Endothelial cell of umbilical vein (primary cell): Measurements from ENCODE around the gene C22orf23. TPM values are rescaled to one million over a fixed set of nuclear protein-coding genes. Genes with fewer than 3 reads are reported as not detected.

ENCODE experiments used
- BruUV-seq: library from RNA; stranded (reverse); fragments of 400-500 nt; replicated peaks from 2 replicates; lab custom pipeline; 2021; lab: Mats Ljungman, UMichigan
- CTCF ChIA-PET: fragments of 300-600, 350-600 bp; sonication (Branson Sonifier 250); formaldehyde crosslinking; loops from one replicate; lab custom pipeline; 2021; ENCODE audit warnings: antibody characterized with exemption, inconsistent platforms; lab: Charles Lee
- POLR2A ChIA-PET: fragments of 300-600, 350-600 bp; sonication (Branson Sonifier 250); formaldehyde crosslinking; loops from one replicate; lab custom pipeline; 2021; ENCODE audit warnings: antibody characterized with exemption, inconsistent platforms; lab: Charles Lee
- DNase-seq: peaks from one replicate; pipeline ENCODE4 v3.0.0-alpha.2; 2011; ENCODE audit warnings: low read depth, low spot score
- FAIRE-seq: peaks from 2 replicates; lab custom pipeline; 2011; peaks lifted over from hg19 to GRCh38; lab: Jason Lieb, UNC
- H2AFZ ChIP-seq: 2 replicates; pipeline ENCODE4 v1.6.0; 2012; ENCODE audit warnings: low read depth, low read length, control low read depth, inconsistent platforms
- H3K27ac ChIP-seq: 2 replicates; pipeline ENCODE4 v1.5.1; 2011; ENCODE audit warnings: low read depth, mild to moderate bottlenecking, control low read depth, low read length, moderate library complexity; ENCODE audit not compliant: insufficient read depth
- H3K27me3 ChIP-seq, 2 experiments: 2 replicates each; pipeline versions ENCODE4 v1.6.0 to v1.6.1; 2011; ENCODE audit warnings: low read length in 2 of 2, mixed read lengths in 1 of 2; ENCODE audit not compliant: control insufficient read depth in 2 of 2, insufficient read depth in 2 of 2
- H3K36me3 ChIP-seq, 2 experiments: 2 replicates in 1 of 2; 3 replicates in 1 of 2; pipeline ENCODE4 v1.5.1; 2011; ENCODE audit warnings: low read length in 2 of 2, mild to moderate bottlenecking in 1 of 2, moderate library complexity in 1 of 2; ENCODE audit not compliant: control insufficient read depth in 2 of 2, insufficient read depth in 2 of 2; ENCODE audit errors: extremely low read depth in 1 of 2
- H3K4me1 ChIP-seq: 3 replicates; pipeline ENCODE4 v1.5.1; 2011; ENCODE audit warnings: mild to moderate bottlenecking, low read length; ENCODE audit not compliant: control insufficient read depth, insufficient read depth; ENCODE audit errors: extremely low read depth
- H3K4me2 ChIP-seq: 2 replicates; pipeline ENCODE4 v1.6.1; 2011; ENCODE audit warnings: low read length, control low read depth, mixed read lengths; ENCODE audit not compliant: insufficient read depth
- H3K4me3 ChIP-seq, 3 experiments: fragments of 200-600 bp in 1 of 3; sonication (generic), shearing (Covaris generic) in 1 of 3; replicated peaks in 1 of 3; 2 replicates each; pipeline ENCODE4 v1.5.1; 2011 to 2016; ENCODE audit warnings: control low read depth in 3 of 3, low read length in 3 of 3, mild to moderate bottlenecking in 2 of 3, inconsistent platforms in 1 of 3, low read depth in 1 of 3, moderate library complexity in 1 of 3; ENCODE audit not compliant: insufficient read depth in 1 of 3
- H3K79me2 ChIP-seq: 2 replicates; pipeline ENCODE4 v1.6.0; 2012; ENCODE audit warnings: low read length, inconsistent platforms; ENCODE audit not compliant: control insufficient read depth, insufficient read depth
- H3K9ac ChIP-seq: replicated peaks from 2 replicates; pipeline ENCODE3; 2011; ENCODE audit warnings: low read length, control low read depth; ENCODE audit not compliant: insufficient read depth; ENCODE audit errors: extremely low read depth
- H3K9me1 ChIP-seq: replicated peaks from 3 replicates; pipeline ENCODE4 v1.6.0; 2011; ENCODE audit warnings: mild to moderate bottlenecking, low read length; ENCODE audit not compliant: control insufficient read depth, insufficient read depth; ENCODE audit errors: extremely low read depth
- H3K9me3 ChIP-seq: replicated peaks from 2 replicates; pipeline ENCODE4 v1.5.1; 2012; ENCODE audit warnings: low read length, inconsistent platforms; ENCODE audit not compliant: control insufficient read depth, insufficient read depth
- H4K20me1 ChIP-seq: replicated peaks from 2 replicates; pipeline ENCODE3; 2011; ENCODE audit warnings: mild to moderate bottlenecking, low read length; ENCODE audit not compliant: control insufficient read depth, insufficient read depth; ENCODE audit errors: extremely low read depth
- EZH2 ChIP-seq: IDR thresholded peaks from 2 replicates; pipeline ENCODE4 v1.6.1; 2012; ENCODE audit warnings: borderline replicate concordance, low read depth, mild to moderate bottlenecking, moderate library complexity, low read length, inconsistent platforms; ENCODE audit not compliant: severe bottlenecking
- FOS ChIP-seq: IDR thresholded peaks from 2 replicates; pipeline ENCODE4 v1.6.1; 2011; ENCODE audit warnings: mild to moderate bottlenecking, low read length, moderate library complexity, borderline replicate concordance; ENCODE audit not compliant: insufficient read depth
- GATA2 ChIP-seq: IDR thresholded peaks from 2 replicates; pipeline ENCODE4 v1.7.0; 2011; ENCODE audit warnings: low read depth, mild to moderate bottlenecking, moderate library complexity, mixed read lengths, low read length; ENCODE audit not compliant: insufficient read length, insufficient read depth
- JUN ChIP-seq: IDR thresholded peaks from 2 replicates; pipeline ENCODE4 v1.6.1; 2011; ENCODE audit warnings: borderline replicate concordance, low read depth; ENCODE audit not compliant: insufficient read length, insufficient read depth
- MYC ChIP-seq: IDR thresholded peaks from one replicate; pipeline ENCODE4 v1.6.1; 2011; ENCODE audit warnings: mild to moderate bottlenecking, low read depth, low read length
- POLR2A ChIP-seq: IDR thresholded peaks from 2 replicates; pipeline ENCODE4 v1.6.1; 2012; ENCODE audit warnings: low read depth, mild to moderate bottlenecking, control low read depth, low read length
- POLR2AphosphoS5 ChIP-seq: IDR thresholded peaks from 2 replicates; pipeline ENCODE4 v1.6.1; 2012; ENCODE audit warnings: low read depth, mild to moderate bottlenecking, control low read depth, low read length, moderate library complexity; ENCODE audit not compliant: insufficient read depth
- dilution Hi-C: fragments of 300-500 bp; cut with MboI; formaldehyde crosslinking; loops from one replicate; pipeline ENCODE4 v1.15.0; 2019; ENCODE audit warnings: low sequenced_read_pairs; ENCODE audit not compliant: extremely low pct_ligation_motif_present
- intact Hi-C: fragments of 100-400 bp; cut with micrococcal nuclease; formaldehyde crosslinking; loops from one replicate; pipeline ENCODE4 v1.10.0; 2022
- polyA plus RNA-seq, 4 experiments: library from polyadenylated mRNA; depleted of rRNA in 3 of 4; stranded (reverse) in 3 of 4; unstranded in 1 of 4; fragments of >200 nt; gene quantifications; 2 replicates each; pipeline versions ENCODE4 v1.2.1 to v1.2.3, GENCODE V29; 2011 to 2012; ENCODE audit warnings: missing spikeins in 1 of 4
- total RNA-seq: library from RNA; stranded (reverse); gene quantifications from 2 replicates; pipeline ENCODE4 v1.2.3, GENCODE V29; 2021
- TF ChIP-seq, protein P1 (sequence below), 2 donors: IDR thresholded peaks; 1 replicate in 1 of 2; 2 replicates in 1 of 2; pipeline ENCODE4 v1.5.1; 2011; ENCODE audit warnings: low read length in 2 of 2, mild to moderate bottlenecking in 2 of 2, moderate library complexity in 2 of 2, control low read depth in 1 of 2, inconsistent platforms in 1 of 2, low read depth in 1 of 2; ENCODE audit not compliant: insufficient read depth in 1 of 2; ENCODE audit errors: extremely low read depth in 1 of 2
- TF ChIP-seq, protein P2 (sequence below): IDR thresholded peaks from 2 replicates; pipeline ENCODE4 v1.6.1; 2011; ENCODE audit not compliant: insufficient read depth, insufficient read length

The C22orf23 gene
- total and polyA plus RNA-seq, 2 donors (not counting 3 experiments of a cell fraction or from before 2014, with no cell fraction given): 0.23 to 0.44 TPM

DNA sequence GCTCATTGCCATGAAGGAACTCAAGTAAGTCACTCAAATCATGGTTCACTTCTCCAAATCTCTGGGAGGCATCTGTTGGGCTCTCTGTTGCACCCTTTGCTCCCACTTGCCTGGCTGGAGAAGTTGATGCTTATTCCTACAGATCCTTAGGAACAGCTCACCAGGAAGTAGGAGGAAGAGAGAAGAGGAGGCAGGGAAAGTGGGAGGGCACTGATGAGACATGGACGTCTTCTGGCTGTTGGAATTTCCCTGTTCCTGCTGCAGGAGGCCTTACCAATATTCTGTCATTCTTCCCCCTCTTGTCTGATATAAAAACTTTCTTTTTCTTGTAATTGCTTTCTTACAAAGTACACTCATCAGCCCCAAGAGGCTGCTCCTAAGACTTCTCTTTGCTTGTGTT, 13.7 kb upstream of the C22orf23 start:
- Histone ChIP-seq H4K20me1 (no peaks in the 10 kb centered on the region), H2AFZ (no peak overlapping the region), H3K79me2 (peaks cover 2% of the 10 kb centered on the region), H3K9me1 (no peaks in the 10 kb centered on the region), H3K9ac (no peak overlapping the region), H3K36me3 (peaks cover 8 to 23% of the 10 kb centered on the region in 2 experiments), H3K9me3 (no peaks in the 10 kb centered on the region), H3K27ac (no peak overlapping the region), H3K27me3 (no peaks in the 10 kb centered on the region), H3K4me2 (no peak overlapping the region), H3K4me3 (no peak overlapping the region), H3K4me1 (no peaks in the 10 kb centered on the region)
- BruUV-seq: no TSS peak
- no peak for TF ChIP-seq POLR2AphosphoS5
- TF ChIP-seq, protein P1, sequence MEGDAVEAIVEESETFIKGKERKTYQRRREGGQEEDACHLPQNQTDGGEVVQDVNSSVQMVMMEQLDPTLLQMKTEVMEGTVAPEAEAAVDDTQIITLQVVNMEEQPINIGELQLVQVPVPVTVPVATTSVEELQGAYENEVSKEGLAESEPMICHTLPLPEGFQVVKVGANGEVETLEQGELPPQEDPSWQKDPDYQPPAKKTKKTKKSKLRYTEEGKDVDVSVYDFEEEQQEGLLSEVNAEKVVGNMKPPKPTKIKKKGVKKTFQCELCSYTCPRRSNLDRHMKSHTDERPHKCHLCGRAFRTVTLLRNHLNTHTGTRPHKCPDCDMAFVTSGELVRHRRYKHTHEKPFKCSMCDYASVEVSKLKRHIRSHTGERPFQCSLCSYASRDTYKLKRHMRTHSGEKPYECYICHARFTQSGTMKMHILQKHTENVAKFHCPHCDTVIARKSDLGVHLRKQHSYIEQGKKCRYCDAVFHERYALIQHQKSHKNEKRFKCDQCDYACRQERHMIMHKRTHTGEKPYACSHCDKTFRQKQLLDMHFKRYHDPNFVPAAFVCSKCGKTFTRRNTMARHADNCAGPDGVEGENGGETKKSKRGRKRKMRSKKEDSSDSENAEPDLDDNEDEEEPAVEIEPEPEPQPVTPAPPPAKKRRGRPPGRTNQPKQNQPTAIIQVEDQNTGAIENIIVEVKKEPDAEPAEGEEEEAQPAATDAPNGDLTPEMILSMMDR (IDR thresholded peaks at IDR 0.05; ENCODE audit: extremely low read depth in 1 of 2, insufficient read depth in 1 of 2, low read depth in 1 of 2, low read length in 2 of 2): no peak
- no peak for TF ChIP-seq EZH2
- TF ChIP-seq MYC: no peak
- TF ChIP-seq FOS: no peak
- no peak for TF ChIP-seq POLR2A
- TF ChIP-seq, protein P2, sequence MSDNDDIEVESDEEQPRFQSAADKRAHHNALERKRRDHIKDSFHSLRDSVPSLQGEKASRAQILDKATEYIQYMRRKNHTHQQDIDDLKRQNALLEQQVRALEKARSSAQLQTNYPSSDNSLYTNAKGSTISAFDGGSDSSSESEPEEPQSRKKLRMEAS: no peak
- no peak for TF ChIP-seq GATA2
- no peak for TF ChIP-seq JUN
- CTCF ChIA-PET: interaction anchor here (0.9 to 4.0 kb wide), 3 partner anchors 65 to 104 kb away, joined by 3 to 66 read pairs (median 3); no protein-coding TSS in a partner anchor
- no peak for FAIRE-seq
- intact Hi-C loops (no loop called here), dilution Hi-C loops (no loop called here)
- no peak for DNase-seq
- POLR2A ChIA-PET: no interaction called here
